HG03103 (cell line): ENCODE measurements around the gene CLEC16A.

Source experiments
- ATAC-seq: cut with Tn5 transposase; IDR thresholded peaks from one replicate; pipeline ENCODE4 v1.9.1; 2021; ENCODE audit warnings: low read depth; ENCODE audit not compliant: unreplicated experiment

The CLEC16A gene

GRCh38 chr16:11107780-11108465, 163.6 kb downstream of the CLEC16A start:
- no peak for ATAC-seq

- ATAC-seq, result no peak
These were observed 164.1 kb downstream of the CLEC16A start for GRCh38 chr16:11108466-11108805.

- no peak for ATAC-seq
These were observed 165.2 kb downstream of the CLEC16A start for GRCh38 chr16:11109566-11109965.

- ATAC-seq, result no peak
These were observed 166.8 kb downstream of the CLEC16A start for GRCh38 chr16:11111150-11111549.

- no peak for ATAC-seq
These were observed 167.7 kb downstream of the CLEC16A start for GRCh38 chr16:11111856-11112634.

- no peak for ATAC-seq
These were observed 168.5 kb downstream of the CLEC16A start for GRCh38 chr16:11112723-11113348.

GRCh38 chr16:11114366-11115164, 170.2 kb downstream of the CLEC16A start:
- no peak for ATAC-seq

- no peak for ATAC-seq
These were observed 173.3 kb downstream of the CLEC16A start for GRCh38 chr16:11117576-11118211.

- ATAC-seq, result no peak
These were observed 174.1 kb downstream of the CLEC16A start for GRCh38 chr16:11118479-11118878.

GRCh38 chr16:11121083-11121608, 176.8 kb downstream of the CLEC16A start:
- no peak for ATAC-seq

- ATAC-seq, result no peak
These were observed 177.7 kb downstream of the CLEC16A start for GRCh38 chr16:11121914-11122692.

- no peak for ATAC-seq
These were observed 179.3 kb downstream of the CLEC16A start for GRCh38 chr16:11123666-11124065.

GRCh38 chr16:11125936-11126335, 181.6 kb downstream of the CLEC16A start:
- no peak for ATAC-seq

- no peak for ATAC-seq
These were observed 182.2 kb downstream of the CLEC16A start for GRCh38 chr16:11126399-11127054.

GRCh38 chr16:11127610-11128195, 183.3 kb downstream of the CLEC16A start:
- ATAC-seq, result no peak

GRCh38 chr16:11128211-11129141, 184.1 kb downstream of the CLEC16A start:
- no peak for ATAC-seq

GRCh38 chr16:11129378-11129781, 185.0 kb downstream of the CLEC16A start:
- no peak for ATAC-seq
